Hepatocyte (in vitro differentiated cells): ENCODE measurements around the gene CRAMP1. TPM values are rescaled to one million over a fixed set of nuclear protein-coding genes. Genes with fewer than 3 reads are reported as not detected.

ENCODE experiments used
- DNase-seq: peaks from one replicate; pipeline ENCODE4 v3.0.0-alpha.2; 2016; ENCODE audit warnings: low spot score
- H2AFZ ChIP-seq: fragments of 200-600 bp; sonication (generic); 2 replicates; pipeline ENCODE4 v1.6.0; 2016; ENCODE audit warnings: antibody characterized with exemption, mild to moderate bottlenecking
- H3K27ac ChIP-seq: fragments of 200-600 bp; sonication (generic); 2 replicates; pipeline ENCODE4 v1.5.1; 2016; ENCODE audit warnings: mild to moderate bottlenecking
- H3K27me3 ChIP-seq: fragments of 200-600 bp; sonication (generic); 2 replicates; pipeline ENCODE4 v1.6.1; 2016
- H3K36me3 ChIP-seq: fragments of 200-600 bp; sonication (generic); replicated peaks from 2 replicates; pipeline ENCODE4 v1.5.1; 2016; ENCODE audit warnings: low read depth; ENCODE audit not compliant: insufficient read depth
- H3K4me1 ChIP-seq: fragments of 200-600 bp; sonication (generic); 2 replicates; pipeline ENCODE4 v1.5.1; 2016; ENCODE audit warnings: mild to moderate bottlenecking, moderate library complexity; ENCODE audit not compliant: insufficient read depth
- H3K4me2 ChIP-seq: fragments of 200-600 bp; sonication (generic); 2 replicates; pipeline ENCODE4 v1.6.0; 2016
- H3K4me3 ChIP-seq: fragments of 200-600 bp; sonication (generic); 2 replicates; pipeline ENCODE4 v1.5.1; 2016; ENCODE audit warnings: mild to moderate bottlenecking
- H3K79me2 ChIP-seq: fragments of 200-600 bp; sonication (generic); 2 replicates; pipeline ENCODE4 v1.6.0; 2017; ENCODE audit warnings: mild to moderate bottlenecking
- H3K9me2 ChIP-seq: fragments of 200-600 bp; sonication (generic); replicated peaks from 2 replicates; pipeline ENCODE4 v1.6.0; 2017; ENCODE audit warnings: mild to moderate bottlenecking; ENCODE audit not compliant: insufficient read depth
- H3K9me3 ChIP-seq: fragments of 200-600 bp; sonication (generic); 2 replicates; pipeline ENCODE4 v1.5.1; 2016; ENCODE audit warnings: low read depth, mild to moderate bottlenecking
- H4K20me1 ChIP-seq: fragments of 200-600 bp; sonication (generic); 2 replicates; pipeline ENCODE4 v1.6.0; 2016; ENCODE audit warnings: mild to moderate bottlenecking; ENCODE audit not compliant: insufficient read depth, poor library complexity, severe bottlenecking
- EZH2 ChIP-seq: fragments of 200-600 bp; sonication (generic); IDR thresholded peaks from 2 replicates; pipeline ENCODE4 v1.6.1; 2016; ENCODE audit warnings: antibody characterized with exemption, mild to moderate bottlenecking, borderline replicate concordance
- EZH2phosphoT487 ChIP-seq: fragments of 200-600 bp; sonication (generic); IDR thresholded peaks from one replicate; pipeline ENCODE4 v1.6.1; 2018; ENCODE audit warnings: antibody characterized with exemption, mild to moderate bottlenecking, low read depth, moderate library complexity; ENCODE audit not compliant: unreplicated experiment, severe bottlenecking
- WGBS: methylation state at CpG from one replicate; pipeline ENCODE4 v1.1.6; 2016; ENCODE audit warnings: low lambda C conversion rate; ENCODE audit errors: missing lambda C conversion rate; 5-methylcytosine and 5-hydroxymethylcytosine counted together
- polyA plus RNA-seq: library from polyadenylated mRNA; unstranded; fragments of >200 nt; fragmentation: Nextera tagmentation; extraction: Ambion mirVana; gene quantifications from 2 replicates; pipeline ENCODE4 v1.2.1, GENCODE V29; 2016
- total RNA-seq: library from RNA; depleted of rRNA; stranded (reverse); fragments of >200 nt; gene quantifications from 2 replicates; pipeline ENCODE4 v1.2.3, GENCODE V29; 2014
- TF ChIP-seq, protein P1 (sequence below): fragments of 200-600 bp; sonication (generic); IDR thresholded peaks from 2 replicates; pipeline ENCODE4 v1.5.1; 2016; ENCODE audit warnings: antibody characterized with exemption, mild to moderate bottlenecking; ENCODE audit not compliant: poor library complexity

The CRAMP1 gene
- total and polyA plus RNA-seq, 2 experiments from 2014 or later, result 6.7 to 8.2 TPM

GRCh38 chr16:1584926-1585484 is 27.2 kb upstream of the CRAMP1 start:
- no peak for DNase-seq
- TF ChIP-seq EZH2phosphoT487 (no peak), EZH2 (no peak)
- TF ChIP-seq, protein P1, sequence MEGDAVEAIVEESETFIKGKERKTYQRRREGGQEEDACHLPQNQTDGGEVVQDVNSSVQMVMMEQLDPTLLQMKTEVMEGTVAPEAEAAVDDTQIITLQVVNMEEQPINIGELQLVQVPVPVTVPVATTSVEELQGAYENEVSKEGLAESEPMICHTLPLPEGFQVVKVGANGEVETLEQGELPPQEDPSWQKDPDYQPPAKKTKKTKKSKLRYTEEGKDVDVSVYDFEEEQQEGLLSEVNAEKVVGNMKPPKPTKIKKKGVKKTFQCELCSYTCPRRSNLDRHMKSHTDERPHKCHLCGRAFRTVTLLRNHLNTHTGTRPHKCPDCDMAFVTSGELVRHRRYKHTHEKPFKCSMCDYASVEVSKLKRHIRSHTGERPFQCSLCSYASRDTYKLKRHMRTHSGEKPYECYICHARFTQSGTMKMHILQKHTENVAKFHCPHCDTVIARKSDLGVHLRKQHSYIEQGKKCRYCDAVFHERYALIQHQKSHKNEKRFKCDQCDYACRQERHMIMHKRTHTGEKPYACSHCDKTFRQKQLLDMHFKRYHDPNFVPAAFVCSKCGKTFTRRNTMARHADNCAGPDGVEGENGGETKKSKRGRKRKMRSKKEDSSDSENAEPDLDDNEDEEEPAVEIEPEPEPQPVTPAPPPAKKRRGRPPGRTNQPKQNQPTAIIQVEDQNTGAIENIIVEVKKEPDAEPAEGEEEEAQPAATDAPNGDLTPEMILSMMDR, result no peak
- Histone ChIP-seq H3K4me3 (no peak overlapping the region), H3K4me1 (no peaks in the 10 kb centered on the region), H4K20me1 (no peaks in the 10 kb centered on the region), H3K36me3 (no peaks in the 10 kb centered on the region), H3K27me3 (no peaks in the 10 kb centered on the region), H3K4me2 (no peak overlapping the region), H3K9me2 (no peaks in the 10 kb centered on the region), H3K9me3 (no peaks in the 10 kb centered on the region), H2AFZ (no peak overlapping the region), H3K79me2 (no peaks in the 10 kb centered on the region), H3K27ac (no peak overlapping the region)
- 87% methylated on average over 8 of the region's 8 CpGs for WGBS

DNA sequence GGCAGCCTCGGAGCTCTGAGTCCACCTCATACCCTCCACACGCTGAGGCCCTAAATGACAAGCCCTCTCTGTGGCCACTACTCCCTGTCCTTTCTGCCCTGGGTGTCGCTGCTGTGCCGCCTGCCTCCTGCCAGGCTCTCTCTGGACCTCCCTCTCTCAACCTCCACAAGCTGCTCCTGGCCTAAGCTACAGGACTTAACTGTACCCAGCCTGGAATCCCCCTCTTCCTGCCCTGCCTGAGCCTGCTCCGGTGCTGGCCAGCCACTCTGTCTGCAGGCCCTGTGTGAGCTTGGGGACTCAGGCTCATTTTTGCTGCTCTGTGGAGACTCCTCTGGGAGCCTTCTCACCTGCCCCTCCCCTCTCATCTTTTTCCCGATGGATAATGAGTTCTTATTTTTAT is 21.8 kb upstream of the CRAMP1 start:
- Histone ChIP-seq H2AFZ (no peak overlapping the region), H3K4me3 (no peak overlapping the region), H3K27ac (peak overlapping the region; percentile 14), H3K9me3 (no peaks in the 10 kb centered on the region), H3K4me2 (no peak overlapping the region), H3K27me3 (no peaks in the 10 kb centered on the region), H3K4me1 (no peaks in the 10 kb centered on the region), H4K20me1 (no peaks in the 10 kb centered on the region), H3K36me3 (no peaks in the 10 kb centered on the region), H3K79me2 (no peaks in the 10 kb centered on the region), H3K9me2 (no peaks in the 10 kb centered on the region)
- WGBS, result 82% methylated on average over 6 of the region's 6 CpGs
- DNase-seq, result no peak
- TF ChIP-seq EZH2phosphoT487, result no peak
- TF ChIP-seq EZH2, result no peak
- TF ChIP-seq, protein P1, result no peak

DNA sequence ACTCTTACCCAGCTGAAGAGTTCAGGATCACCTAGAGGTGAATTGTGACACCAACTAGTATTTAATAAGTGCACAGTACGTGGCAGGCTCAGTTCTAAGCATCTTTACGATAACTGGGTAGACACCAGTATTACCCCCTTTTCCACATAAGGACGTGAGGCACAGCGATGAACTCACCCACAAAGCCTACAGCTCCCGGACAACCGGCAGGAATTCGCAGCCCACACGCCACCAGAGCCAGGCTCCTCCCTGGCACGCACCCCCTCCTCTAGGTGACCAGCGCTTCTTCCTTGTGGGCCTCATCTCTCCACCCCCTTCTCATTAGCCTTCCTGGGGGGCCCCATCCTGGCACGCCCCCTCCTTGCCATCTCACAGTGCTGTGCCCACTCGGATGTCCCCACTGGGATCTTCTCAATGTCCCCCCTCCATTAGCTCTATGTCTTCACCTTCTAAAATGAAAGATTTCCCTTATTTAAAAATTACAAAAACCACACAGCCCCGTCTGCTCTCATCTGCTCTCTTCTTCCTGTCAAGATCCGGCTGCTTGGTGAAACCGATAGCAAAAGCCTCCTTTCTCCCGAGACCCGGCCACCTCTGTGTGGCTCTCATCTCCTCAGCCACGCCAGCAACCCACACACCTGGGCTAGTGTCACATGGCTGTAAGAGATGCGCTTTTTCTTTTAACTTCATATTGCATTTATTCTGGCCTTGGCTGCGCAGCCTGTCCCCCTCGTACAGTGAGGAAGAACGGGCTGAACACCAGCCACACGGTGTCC is 21.0 kb upstream of the CRAMP1 start:
- Histone ChIP-seq H4K20me1 (no peaks in the 10 kb centered on the region), H3K27ac (peak overlapping the region; percentile 14), H3K9me2 (no peaks in the 10 kb centered on the region), H3K4me1 (no peaks in the 10 kb centered on the region), H3K9me3 (no peaks in the 10 kb centered on the region), H2AFZ (no peak overlapping the region), H3K27me3 (no peaks in the 10 kb centered on the region), H3K4me2 (no peak overlapping the region), H3K79me2 (no peaks in the 10 kb centered on the region), H3K36me3 (no peaks in the 10 kb centered on the region), H3K4me3 (no peak overlapping the region)
- no peak for DNase-seq
- no peak for TF ChIP-seq EZH2
- TF ChIP-seq, protein P1, result no peak
- TF ChIP-seq EZH2phosphoT487, result no peak
- 97% methylated on average over 23 of the region's 23 CpGs for WGBS
